A549 treated with AZD2906 at 1 μM for 4 hours (cell line): ENCODE measurements around the gene TMEM116. TPM values are rescaled to one million over a fixed set of nuclear protein-coding genes. Genes with fewer than 3 reads are reported as not detected.

Source experiments
- total RNA-seq: library from RNA; stranded (reverse); fragments of 200-300 nt; extraction: Qiagen RNA extraction; gene quantifications from 5 replicates; pipeline ENCODE4 v1.2.3, GENCODE V29; 2022

Gene TMEM116
- 4.5 to 6.6 TPM (median 5.4 TPM) in 5 replicates for total RNA-seq

DNA sequence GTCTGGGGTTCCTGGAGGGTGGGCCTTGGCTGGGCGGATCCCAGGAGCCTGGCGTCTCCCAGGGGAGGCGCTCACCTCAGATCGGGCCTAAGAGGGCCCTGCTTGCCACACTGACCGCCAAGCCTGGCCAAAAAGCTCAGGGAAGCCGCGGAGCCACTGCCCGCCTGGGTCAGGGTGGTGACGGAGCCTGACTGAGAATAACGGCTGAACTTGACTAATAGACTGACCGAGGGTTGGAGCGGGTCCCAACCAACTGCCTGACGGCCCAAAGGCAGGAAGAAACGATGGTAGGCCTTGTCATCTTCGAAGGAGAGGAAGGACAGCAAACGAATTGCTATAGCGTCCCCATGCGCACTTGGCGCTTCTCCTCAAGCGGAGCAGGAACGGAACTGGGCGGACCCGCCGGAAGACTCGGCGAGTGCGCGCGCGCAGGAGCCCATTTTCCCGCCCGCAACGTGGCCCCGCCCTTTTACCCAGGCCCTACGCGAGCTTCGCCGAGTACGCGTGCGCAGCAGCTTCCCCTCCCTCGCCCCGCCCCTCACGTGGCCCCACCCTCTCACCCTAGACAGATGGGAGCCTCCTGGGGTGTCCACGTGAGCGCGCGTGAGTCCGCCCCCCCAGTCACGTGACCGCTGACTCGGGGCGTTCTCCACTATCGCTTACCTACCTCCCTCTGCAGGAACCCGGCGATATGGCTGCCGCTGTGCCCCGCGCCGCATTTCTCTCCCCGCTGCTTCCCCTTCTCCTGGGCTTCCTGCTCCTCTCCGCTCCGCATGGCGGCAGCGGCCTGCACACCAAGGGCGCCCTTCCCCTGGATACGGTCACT lies at the start of gene TMEM116, which contains the start of gene ERP29:
Gene TMEM116, minus strand, starts transcription at position 391 of the 826 bp plus-strand sequence. CDS start 7,895 bp downstream, outside the sequence.
Gene ERP29, plus strand, starts transcription at position 652 of the 826 bp plus-strand sequence. Its CDS starts 40 bp downstream, at position 692.

Other genes with a start within 250 kb of the TMEM116 start
- gene ALDH2, start 246.2 kb downstream of the TMEM116 start, total RNA-seq: 71.0 to 93.5 TPM (median 89.7 TPM) in 5 replicates
- gene MAPKAPK5, start 170.9 kb downstream of the TMEM116 start, total RNA-seq: 53.8 to 60.4 TPM (median 59.2 TPM) in 5 replicates
- gene ERP29, start 261 bp upstream of the TMEM116 start, total RNA-seq: 124 to 135 TPM (median 129 TPM) in 5 replicates
- 14.2 to 20.4 TPM (median 18.8 TPM) in 5 replicates for gene NAA25, start 95.6 kb upstream of the TMEM116 start, total RNA-seq
- gene TRAFD1, start 112.4 kb upstream of the TMEM116 start, total RNA-seq: 14.4 to 17.6 TPM (median 16.5 TPM) in 5 replicates